Measurements from ENCODE around the gene NLK. TPM values are rescaled to one million over a fixed set of nuclear protein-coding genes. Genes with fewer than 3 reads are reported as not detected.

The NLK gene
- total RNA-seq, 1 experiment from 2014 or later, result 28.0 TPM

DNA sequence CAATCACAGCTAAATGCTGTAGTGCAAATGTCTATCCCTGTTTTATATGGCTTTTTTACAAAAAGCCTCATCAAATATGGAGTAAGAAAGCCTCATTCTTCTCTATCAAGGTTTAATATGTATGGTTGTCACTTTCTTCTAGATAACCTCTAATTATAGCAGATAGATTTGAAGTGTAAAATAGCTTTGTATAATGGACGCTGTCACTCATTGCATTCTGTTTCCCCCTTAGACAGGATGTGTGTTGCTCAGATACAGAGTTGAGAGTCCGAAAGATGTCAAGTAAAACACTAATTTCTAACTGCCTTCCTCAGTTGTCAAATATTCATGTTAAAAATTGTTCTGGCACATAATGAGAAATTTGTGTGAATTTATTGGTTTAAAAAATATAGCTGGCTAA, 88.0 kb downstream of the NLK start:
- no peaks in the 10 kb centered on the region for H3K4me1 ChIP-seq (ENCODE audit: control insufficient read depth, insufficient read depth, low read length)
- POLR2A ChIA-PET, result no interaction called here
- intact Hi-C loops (cut with micrococcal nuclease; ENCODE audit: unreplicated experiment) (no loop called here), in situ Hi-C loops (cut with HindIII; ENCODE audit: low pct_unique_long_range_greater_than_20kb, low sequenced_read_pairs) (no loop called here)
- peaks cover 8% of the 10 kb centered on the region; the same call in 1 of the 2 replicates for H3K36me3 ChIP-seq (ENCODE audit: control insufficient read depth, insufficient read depth, low read length)
- CTCF ChIA-PET, result no interaction called here
- DNase-seq (ENCODE audit: low read depth, low spot score) (no peak), ATAC-seq (no peak)
- no peak overlapping the region for H3K4me3 ChIP-seq (ENCODE audit: low read depth in 2 of 2, low read length in 2 of 2)
- H3K9me3 ChIP-seq (ENCODE audit: control insufficient read depth, insufficient read depth, low read depth, low read length), result no peaks in the 10 kb centered on the region
- no TSS peak for BruUV-seq (replicated peaks)
- no peaks in the 10 kb centered on the region for H3K27me3 ChIP-seq (ENCODE audit: control insufficient read depth, insufficient read depth, low read length)
- TF ChIP-seq TCF7L2 (IDR thresholded peaks at IDR 0.05; ENCODE audit: low read depth, low read length), result no peak
- H3K27ac ChIP-seq (ENCODE audit: low read length), result no peak overlapping the region

DNA sequence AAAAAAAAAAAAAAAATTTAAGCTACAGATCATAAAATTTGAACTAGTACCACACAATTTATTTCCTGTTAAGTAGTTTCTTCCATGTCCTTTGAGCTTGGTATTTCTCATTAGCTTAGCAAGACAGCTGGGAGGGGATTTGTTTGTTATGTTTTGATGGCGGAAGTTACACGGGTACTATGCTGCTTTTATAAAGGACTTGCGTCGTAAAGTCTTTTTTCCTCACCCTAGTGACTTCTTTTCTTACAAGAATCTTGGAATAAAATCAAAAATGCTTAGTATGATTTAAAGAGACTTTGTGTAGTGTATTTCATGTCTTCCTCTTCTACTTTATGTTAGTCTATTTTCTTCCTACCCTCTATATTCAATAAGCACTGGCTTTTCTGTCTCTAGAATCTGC, 89.1 kb downstream of the NLK start:
- POLR2A ChIA-PET, result interaction anchor here (0.6 kb wide), 1 partner anchor 23 kb away, joined by 11 read pairs; no protein-coding TSS in a partner anchor
- intact Hi-C loops (cut with micrococcal nuclease; ENCODE audit: unreplicated experiment) (no loop called here), in situ Hi-C loops (cut with HindIII; ENCODE audit: low pct_unique_long_range_greater_than_20kb, low sequenced_read_pairs) (no loop called here)
- BruUV-seq (replicated peaks), result no TSS peak
- DNase-seq (ENCODE audit: low read depth, low spot score) (no peak), ATAC-seq (no peak)
- CTCF ChIA-PET, result interaction anchor here (0.6 kb wide), 2 partner anchors 118 to 418 kb away, joined by 3 to 4 read pairs; no protein-coding TSS in a partner anchor
- peaks cover 8% of the 10 kb centered on the region for H3K36me3 ChIP-seq (ENCODE audit: control insufficient read depth, insufficient read depth, low read length)
- no peaks in the 10 kb centered on the region for H3K9me3 ChIP-seq (ENCODE audit: control insufficient read depth, insufficient read depth, low read depth, low read length)
- H3K27me3 ChIP-seq (ENCODE audit: control insufficient read depth, insufficient read depth, low read length), result no peaks in the 10 kb centered on the region
- TF ChIP-seq POLR2AphosphoS5 (IDR thresholded peaks at IDR 0.05; ENCODE audit: low read depth, low read length), result no peak
- no peak for TF ChIP-seq SIN3A (IDR thresholded peaks at IDR 0.05; ENCODE audit: borderline replicate concordance, insufficient read depth, low read depth, low read length)
- TF ChIP-seq, protein P1, sequence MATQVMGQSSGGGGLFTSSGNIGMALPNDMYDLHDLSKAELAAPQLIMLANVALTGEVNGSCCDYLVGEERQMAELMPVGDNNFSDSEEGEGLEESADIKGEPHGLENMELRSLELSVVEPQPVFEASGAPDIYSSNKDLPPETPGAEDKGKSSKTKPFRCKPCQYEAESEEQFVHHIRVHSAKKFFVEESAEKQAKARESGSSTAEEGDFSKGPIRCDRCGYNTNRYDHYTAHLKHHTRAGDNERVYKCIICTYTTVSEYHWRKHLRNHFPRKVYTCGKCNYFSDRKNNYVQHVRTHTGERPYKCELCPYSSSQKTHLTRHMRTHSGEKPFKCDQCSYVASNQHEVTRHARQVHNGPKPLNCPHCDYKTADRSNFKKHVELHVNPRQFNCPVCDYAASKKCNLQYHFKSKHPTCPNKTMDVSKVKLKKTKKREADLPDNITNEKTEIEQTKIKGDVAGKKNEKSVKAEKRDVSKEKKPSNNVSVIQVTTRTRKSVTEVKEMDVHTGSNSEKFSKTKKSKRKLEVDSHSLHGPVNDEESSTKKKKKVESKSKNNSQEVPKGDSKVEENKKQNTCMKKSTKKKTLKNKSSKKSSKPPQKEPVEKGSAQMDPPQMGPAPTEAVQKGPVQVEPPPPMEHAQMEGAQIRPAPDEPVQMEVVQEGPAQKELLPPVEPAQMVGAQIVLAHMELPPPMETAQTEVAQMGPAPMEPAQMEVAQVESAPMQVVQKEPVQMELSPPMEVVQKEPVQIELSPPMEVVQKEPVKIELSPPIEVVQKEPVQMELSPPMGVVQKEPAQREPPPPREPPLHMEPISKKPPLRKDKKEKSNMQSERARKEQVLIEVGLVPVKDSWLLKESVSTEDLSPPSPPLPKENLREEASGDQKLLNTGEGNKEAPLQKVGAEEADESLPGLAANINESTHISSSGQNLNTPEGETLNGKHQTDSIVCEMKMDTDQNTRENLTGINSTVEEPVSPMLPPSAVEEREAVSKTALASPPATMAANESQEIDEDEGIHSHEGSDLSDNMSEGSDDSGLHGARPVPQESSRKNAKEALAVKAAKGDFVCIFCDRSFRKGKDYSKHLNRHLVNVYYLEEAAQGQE (IDR thresholded peaks at IDR 0.05; ENCODE audit: insufficient read depth in 1 of 2, low read depth in 2 of 2, low read length in 1 of 2), result no peak
- TF ChIP-seq, protein P2, sequence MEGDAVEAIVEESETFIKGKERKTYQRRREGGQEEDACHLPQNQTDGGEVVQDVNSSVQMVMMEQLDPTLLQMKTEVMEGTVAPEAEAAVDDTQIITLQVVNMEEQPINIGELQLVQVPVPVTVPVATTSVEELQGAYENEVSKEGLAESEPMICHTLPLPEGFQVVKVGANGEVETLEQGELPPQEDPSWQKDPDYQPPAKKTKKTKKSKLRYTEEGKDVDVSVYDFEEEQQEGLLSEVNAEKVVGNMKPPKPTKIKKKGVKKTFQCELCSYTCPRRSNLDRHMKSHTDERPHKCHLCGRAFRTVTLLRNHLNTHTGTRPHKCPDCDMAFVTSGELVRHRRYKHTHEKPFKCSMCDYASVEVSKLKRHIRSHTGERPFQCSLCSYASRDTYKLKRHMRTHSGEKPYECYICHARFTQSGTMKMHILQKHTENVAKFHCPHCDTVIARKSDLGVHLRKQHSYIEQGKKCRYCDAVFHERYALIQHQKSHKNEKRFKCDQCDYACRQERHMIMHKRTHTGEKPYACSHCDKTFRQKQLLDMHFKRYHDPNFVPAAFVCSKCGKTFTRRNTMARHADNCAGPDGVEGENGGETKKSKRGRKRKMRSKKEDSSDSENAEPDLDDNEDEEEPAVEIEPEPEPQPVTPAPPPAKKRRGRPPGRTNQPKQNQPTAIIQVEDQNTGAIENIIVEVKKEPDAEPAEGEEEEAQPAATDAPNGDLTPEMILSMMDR (IDR thresholded peaks at IDR 0.05), result no peak
- TF ChIP-seq TCF7L2 (IDR thresholded peaks at IDR 0.05; ENCODE audit: low read depth, low read length), result no peak
- no peaks in the 10 kb centered on the region for H3K4me1 ChIP-seq (ENCODE audit: control insufficient read depth, insufficient read depth, low read length)
- no peak overlapping the region for H3K4me3 ChIP-seq (ENCODE audit: low read depth in 2 of 2, low read length in 2 of 2)
- H3K27ac ChIP-seq (ENCODE audit: low read length), result no peak overlapping the region

DNA sequence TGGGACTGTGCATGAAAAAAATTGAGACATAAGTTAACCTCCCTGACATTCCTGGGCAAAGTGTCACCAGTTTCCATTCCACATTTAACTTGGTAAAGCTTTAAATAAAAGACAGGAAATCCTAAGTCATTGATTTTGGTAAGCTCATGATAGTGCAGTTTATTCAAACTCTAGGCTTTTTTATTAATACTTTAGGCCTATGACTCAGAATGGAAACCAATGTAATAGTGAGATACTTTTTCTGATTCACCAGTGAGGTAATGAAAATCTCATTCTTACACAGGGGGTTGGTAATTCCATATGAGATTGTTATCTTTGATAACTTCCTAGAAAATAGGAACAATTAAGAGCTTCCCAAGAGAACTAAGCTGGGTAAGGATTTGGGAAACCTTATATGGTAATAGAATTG, 91.1 kb downstream of the NLK start:
- TF ChIP-seq, protein P1 (IDR thresholded peaks at IDR 0.05; ENCODE audit: insufficient read depth in 1 of 2, low read depth in 2 of 2, low read length in 1 of 2), result no peak
- ATAC-seq (no peak), DNase-seq (ENCODE audit: low read depth, low spot score) (no peak)
- CTCF ChIA-PET, result no interaction called here
- no peak overlapping the region for H3K4me3 ChIP-seq (ENCODE audit: low read depth in 2 of 2, low read length in 2 of 2)
- TSS peak; percentile 43 for BruUV-seq (replicated peaks)
- H3K27me3 ChIP-seq (ENCODE audit: control insufficient read depth, insufficient read depth, low read length), result no peaks in the 10 kb centered on the region
- intact Hi-C loops (cut with micrococcal nuclease; ENCODE audit: unreplicated experiment) (no loop called here), in situ Hi-C loops (cut with HindIII; ENCODE audit: low pct_unique_long_range_greater_than_20kb, low sequenced_read_pairs) (no loop called here)
- POLR2A ChIA-PET, result interaction anchor here (0.6 kb wide), 1 partner anchor 8 kb away, joined by 3 read pairs; no protein-coding TSS in a partner anchor
- H3K9me3 ChIP-seq (ENCODE audit: control insufficient read depth, insufficient read depth, low read depth, low read length), result no peaks in the 10 kb centered on the region
- no peaks in the 10 kb centered on the region for H3K4me1 ChIP-seq (ENCODE audit: control insufficient read depth, insufficient read depth, low read length)
- H3K36me3 ChIP-seq (ENCODE audit: control insufficient read depth, insufficient read depth, low read length), result peaks cover 8% of the 10 kb centered on the region
- H3K27ac ChIP-seq (ENCODE audit: low read length), result no peak overlapping the region
